ENCODE data around the gene FGD5. TPM values are rescaled to one million over a fixed set of nuclear protein-coding genes. Genes with fewer than 3 reads are reported as not detected.
A peak's percentile ranks its signal among the peaks of the same experiment; 100 is the strongest.
"Not testable (repeated sequence)": the region's sequence is repeated elsewhere in the genome, so short reads cannot be mapped to it uniquely, and the experiment has no call there.

Gene FGD5
- total RNA-seq, 1 donor from 2014 or later, result 294 TPM

GRCh38 chr3:14808025-14808424 lies 10.7 kb upstream of the FGD5 start:
- no peak overlapping the region for H3K27ac Mint-ChIP-seq (ENCODE audit: unreplicated experiment)
- H3K27me3 Mint-ChIP-seq (ENCODE audit: unreplicated experiment), result peaks cover 40% of the 10 kb centered on the region
- H3K4me3 Mint-ChIP-seq (ENCODE audit: unreplicated experiment), result no peak overlapping the region
- peaks cover 73% of the 10 kb centered on the region for H3K4me1 Mint-ChIP-seq (ENCODE audit: unreplicated experiment)
- H3K36me3 Mint-ChIP-seq (ENCODE audit: low read depth, unreplicated experiment), result peaks cover 19% of the 10 kb centered on the region
- no peak for DNase-seq (ENCODE audit: low spot score)
- TF ChIP-seq CTCF (IDR thresholded peaks at IDR 0.05; ENCODE audit: unreplicated experiment), result no peak
- no peaks in the 10 kb centered on the region for H3K9me3 Mint-ChIP-seq (ENCODE audit: unreplicated experiment)

GRCh38 chr3:14808502-14809266 lies 10.1 kb upstream of the FGD5 start:
- Mint-ChIP-seq H3K4me3 (ENCODE audit: unreplicated experiment) (peak overlapping the region; percentile 32), H3K36me3 (ENCODE audit: low read depth, unreplicated experiment) (peaks cover 21% of the 10 kb centered on the region), H3K4me1 (ENCODE audit: unreplicated experiment) (peaks cover 73% of the 10 kb centered on the region), H3K27ac (ENCODE audit: unreplicated experiment) (peak overlapping the region; percentile 0), H3K9me3 (ENCODE audit: unreplicated experiment) (no peaks in the 10 kb centered on the region), H3K27me3 (ENCODE audit: unreplicated experiment) (peaks cover 38% of the 10 kb centered on the region)
- DNase-seq (ENCODE audit: low spot score), result no peak
- TF ChIP-seq CTCF (IDR thresholded peaks at IDR 0.05; ENCODE audit: unreplicated experiment), result no peak

DNA sequence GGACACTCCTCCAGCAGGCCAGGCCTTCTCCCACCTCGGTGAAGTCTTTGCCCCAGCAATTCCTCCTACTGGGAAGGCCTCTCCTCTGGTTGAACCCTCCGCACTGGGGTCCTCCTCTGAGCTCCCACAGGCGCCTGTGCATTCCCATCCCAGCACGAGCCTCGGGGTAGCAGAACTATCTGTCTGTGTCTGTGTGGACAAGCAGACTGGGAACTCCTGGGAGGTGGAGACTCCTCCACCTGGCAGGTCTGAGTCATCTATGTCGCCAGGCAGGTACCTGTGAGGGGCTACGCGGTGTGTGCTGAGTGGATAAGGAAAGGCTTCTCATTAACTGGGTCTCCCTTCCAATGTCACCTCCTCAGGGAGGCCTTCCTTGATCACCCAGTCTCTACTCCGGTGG lies 9.2 kb upstream of the FGD5 start:
- H3K9me3 Mint-ChIP-seq (ENCODE audit: unreplicated experiment); DNase-seq (ENCODE audit: low spot score): not testable (repeated sequence)
- Mint-ChIP-seq H3K36me3 (ENCODE audit: low read depth, unreplicated experiment) (peaks cover 25% of the 10 kb centered on the region), H3K27me3 (ENCODE audit: unreplicated experiment) (peaks cover 33% of the 10 kb centered on the region), H3K4me1 (ENCODE audit: unreplicated experiment) (peaks cover 73% of the 10 kb centered on the region), H3K27ac (ENCODE audit: unreplicated experiment) (peak overlapping the region; percentile 89), H3K4me3 (ENCODE audit: unreplicated experiment) (peak overlapping the region; percentile 89)

GRCh38 chr3:14810070-14810791 lies 8.5 kb upstream of the FGD5 start:
- Mint-ChIP-seq H3K9me3 (ENCODE audit: unreplicated experiment) (no peaks in the 10 kb centered on the region), H3K4me3 (ENCODE audit: unreplicated experiment) (peak overlapping the region; percentile 89), H3K4me1 (ENCODE audit: unreplicated experiment) (peaks cover 73% of the 10 kb centered on the region), H3K27me3 (ENCODE audit: unreplicated experiment) (peaks cover 27% of the 10 kb centered on the region), H3K27ac (ENCODE audit: unreplicated experiment) (peak overlapping the region; percentile 89), H3K36me3 (ENCODE audit: low read depth, unreplicated experiment) (peaks cover 31% of the 10 kb centered on the region)
- peak; percentile 70 for DNase-seq (ENCODE audit: low spot score)
- no peak for TF ChIP-seq CTCF (IDR thresholded peaks at IDR 0.05; ENCODE audit: unreplicated experiment)

- Mint-ChIP-seq H3K27ac (ENCODE audit: unreplicated experiment) (peak overlapping the region; percentile 96), H3K27me3 (ENCODE audit: unreplicated experiment) (peaks cover 26% of the 10 kb centered on the region), H3K9me3 (ENCODE audit: unreplicated experiment) (no peaks in the 10 kb centered on the region), H3K36me3 (ENCODE audit: low read depth, unreplicated experiment) (peaks cover 36% of the 10 kb centered on the region), H3K4me1 (ENCODE audit: unreplicated experiment) (peaks cover 75% of the 10 kb centered on the region), H3K4me3 (ENCODE audit: unreplicated experiment) (peak overlapping the region; percentile 99)
- DNase-seq (ENCODE audit: low spot score), result peak; percentile 27
- TF ChIP-seq CTCF (IDR thresholded peaks at IDR 0.05; ENCODE audit: unreplicated experiment), result no peak
These were observed 7.7 kb upstream of the FGD5 start for GRCh38 chr3:14810801-14811661.

Data from endothelial cell (in vitro differentiated cells).